Gastroesophageal sphincter (tissue), 4 donors: ENCODE results near the gene INPP4B. TPM values are rescaled to one million over a fixed set of nuclear protein-coding genes. Genes with fewer than 3 reads are reported as not detected.

Source experiments
- ATAC-seq: fragments of 150-250 bp; one replicate; pipeline ENCODE4 v1.9.1; 2016; ENCODE audit warnings: mild to moderate bottlenecking, moderate library complexity
- H3K27ac ChIP-seq, 4 donors: fragments of 200-600 bp; sonication (generic) in 3 of 4; 1 replicate in 3 of 4; 2 replicates in 1 of 4; pipeline ENCODE4 v1.5.1; 2016 to 2019
- H3K27me3 ChIP-seq: fragments of 200-600 bp; sonication (generic); one replicate; pipeline ENCODE4 v1.5.1; 2019
- H3K36me3 ChIP-seq, 2 donors: fragments of 200-600 bp; sonication (generic); one replicate each; pipeline ENCODE4 v1.5.1; 2019; ENCODE audit warnings: control low read depth in 1 of 2
- H3K4me1 ChIP-seq, 3 donors: fragments of 200-600 bp; sonication (generic); 1 replicate in 2 of 3; 2 replicates in 1 of 3; pipeline ENCODE4 v1.5.1; 2016 to 2019; ENCODE audit warnings: control low read depth in 2 of 3
- H3K4me3 ChIP-seq, 2 donors: fragments of 200-600 bp; sonication (generic); one replicate each; pipeline ENCODE4 v1.5.1; 2019; ENCODE audit warnings: mild to moderate bottlenecking in 1 of 2, moderate library complexity in 1 of 2
- H3K9me3 ChIP-seq, 3 donors: fragments of 200-600 bp; sonication (generic); one replicate each; pipeline ENCODE4 v1.5.1; 2017 to 2019; ENCODE audit warnings: control low read depth in 2 of 3
- CTCF ChIP-seq, 4 experiments: fragments of 200-600 bp in 2 of 4; fragments of 450-650 bp in 2 of 4; sonication (generic) in 1 of 4; IDR thresholded peaks; one replicate each; pipeline ENCODE4 v1.5.1; 2017 to 2019; ENCODE audit warnings: antibody characterized with exemption in 4 of 4, mild to moderate bottlenecking in 2 of 4, moderate library complexity in 2 of 4
- EP300 ChIP-seq: sonication (generic); formaldehyde crosslinking; IDR thresholded peaks from one replicate; pipeline ENCODE4 v1.6.1; 2017; ENCODE audit warnings: antibody characterized with exemption, mild to moderate bottlenecking
- POLR2A ChIP-seq, 2 donors: fragments of 450-650 bp; IDR thresholded peaks; one replicate each; pipeline ENCODE4 v1.6.1; 2017; ENCODE audit warnings: antibody characterized with exemption in 2 of 2, mild to moderate bottlenecking in 2 of 2, moderate library complexity in 1 of 2
- POLR2AphosphoS5 ChIP-seq: sonication (generic); formaldehyde crosslinking; IDR thresholded peaks from one replicate; pipeline ENCODE4 v1.6.1; 2017; ENCODE audit warnings: antibody characterized with exemption
- WGBS, 2 donors: methylation state at CpG; one replicate each; pipeline ENCODE4 v1.1.5; 2018; ENCODE audit warnings: low coverage in 1 of 2; 5-methylcytosine and 5-hydroxymethylcytosine counted together
- total RNA-seq, 4 donors: library from RNA; depleted of rRNA; stranded (reverse); fragments of >200 nt; gene quantifications; one replicate each; pipeline ENCODE4 v1.1.0, GENCODE V29; 2016

Gene INPP4B
- total RNA-seq, 4 donors from 2014 or later, result 17.6 to 63.8 (median 31.3) TPM

- no peak overlapping the region for H3K4me3 ChIP-seq
- no peaks in the 10 kb centered on the region for H3K27me3 ChIP-seq
- no peaks in the 10 kb centered on the region for H3K36me3 ChIP-seq
- no peaks in the 10 kb centered on the region for H3K9me3 ChIP-seq
- TF ChIP-seq EP300, result no peak
- no peak for TF ChIP-seq POLR2A (IDR thresholded peaks at IDR 0.05)
- TF ChIP-seq CTCF (IDR thresholded peaks at IDR 0.05), result no peak
- no peak for TF ChIP-seq POLR2AphosphoS5
- no peak for ATAC-seq
- H3K27ac ChIP-seq, result no peak overlapping the region
- peaks cover 0 to 19% (median 5%) of the 10 kb centered on the region in 3 donors for H3K4me1 ChIP-seq
Measured at GRCh38 chr4:142383354-142383753, 462.7 kb downstream of the INPP4B start.

GRCh38 chr4:142380052-142380602 lies 466.0 kb downstream of the INPP4B start:
- H3K4me1 ChIP-seq, result peaks cover 0 to 25% (median 5%) of the 10 kb centered on the region in 3 donors
- H3K27ac ChIP-seq, result peak overlapping the region in 3 of 4 donors; percentile 33 to 67 (median 59)
- H3K36me3 ChIP-seq, result no peaks in the 10 kb centered on the region
- 57 to 70% methylated on average over 3 to 5 of the region's 5 CpGs for WGBS, 2 donors
- H3K27me3 ChIP-seq, result no peaks in the 10 kb centered on the region
- no peak overlapping the region for H3K4me3 ChIP-seq
- no peaks in the 10 kb centered on the region for H3K9me3 ChIP-seq
- no peak for ATAC-seq
- TF ChIP-seq EP300 (no peak), POLR2AphosphoS5 (no peak)

GRCh38 chr4:142379277-142380051 lies 466.6 kb downstream of the INPP4B start:
- Histone ChIP-seq H3K36me3 (no peaks in the 10 kb centered on the region), H3K4me1 (peaks cover 0 to 25% (median 5%) of the 10 kb centered on the region in 3 donors), H3K27ac (peak overlapping the region; percentile 33 to 67 (median 49)), H3K27me3 (no peaks in the 10 kb centered on the region), H3K4me3 (no peak overlapping the region), H3K9me3 (no peaks in the 10 kb centered on the region)
- 34 to 51% methylated on average over 4 of the region's 4 CpGs for WGBS, 2 donors
- TF ChIP-seq POLR2A (IDR thresholded peaks at IDR 0.05) (no peak), POLR2AphosphoS5 (peak; percentile 84), CTCF (IDR thresholded peaks at IDR 0.05) (no peak)
- ATAC-seq, result peak; percentile 76

- TF ChIP-seq POLR2AphosphoS5 (no peak), POLR2A (IDR thresholded peaks at IDR 0.05) (no peak), CTCF (IDR thresholded peaks at IDR 0.05) (no peak), EP300 (no peak)
- Histone ChIP-seq H3K9me3 (no peaks in the 10 kb centered on the region), H3K36me3 (no peaks in the 10 kb centered on the region), H3K27ac (peak overlapping the region in 2 of 4 donors; percentile 3 to 67), H3K27me3 (no peaks in the 10 kb centered on the region), H3K4me1 (peaks cover 0 to 37% (median 14%) of the 10 kb centered on the region in 3 donors), H3K4me3 (no peak overlapping the region)
- whole genome bisulfite sequencing, 2 donors, result 72 to 76% methylated on average over 2 of the region's 2 CpGs
- ATAC-seq, result no peak
Measured at GRCh38 chr4:142378179-142378578, 467.9 kb downstream of the INPP4B start.

- Histone ChIP-seq H3K4me1 (peaks cover 0 to 43% (median 16%) of the 10 kb centered on the region in 3 donors), H3K27me3 (no peaks in the 10 kb centered on the region), H3K4me3 (no peak overlapping the region), H3K9me3 (no peaks in the 10 kb centered on the region), H3K36me3 (no peaks in the 10 kb centered on the region), H3K27ac (no peak overlapping the region)
- WGBS, 2 donors, result 79 to 83% methylated on average over 3 of the region's 3 CpGs
- TF ChIP-seq POLR2A (IDR thresholded peaks at IDR 0.05) (no peak), EP300 (no peak), CTCF (IDR thresholded peaks at IDR 0.05) (no peak), POLR2AphosphoS5 (no peak)
- ATAC-seq, result no peak
Measured at GRCh38 chr4:142377342-142378091, 468.6 kb downstream of the INPP4B start.
